Testis (tissue), 5 donors: ENCODE results near the gene FOXC2. TPM values are rescaled to one million over a fixed set of nuclear protein-coding genes. Genes with fewer than 3 reads are reported as not detected.

Source experiments
- DNase-seq: peaks from one replicate; pipeline ENCODE4 v3.0.0-alpha.2; 2019
- H3K27ac ChIP-seq, 2 donors: fragments of 200-600 bp; sonication (generic); one replicate each; pipeline ENCODE4 v1.5.1; 2019
- H3K27me3 ChIP-seq: fragments of 200-600 bp; sonication (generic); one replicate; pipeline ENCODE4 v1.5.1; 2019
- H3K36me3 ChIP-seq: fragments of 200-600 bp; sonication (generic); one replicate; pipeline ENCODE4 v1.5.1; 2017; ENCODE audit warnings: low read depth; ENCODE audit errors: missing control alignments
- H3K4me1 ChIP-seq: fragments of 200-600 bp; sonication (generic); one replicate; pipeline ENCODE4 v1.5.1; 2019
- H3K4me3 ChIP-seq, 2 donors: fragments of 200-600 bp; sonication (generic); one replicate each; pipeline ENCODE4 v1.5.1; 2017 to 2019
- H3K9me3 ChIP-seq: fragments of 200-600 bp; sonication (generic); one replicate; pipeline ENCODE4 v1.5.1; 2017
- POLR2A ChIP-seq: fragments of 450-650 bp; IDR thresholded peaks from one replicate; pipeline ENCODE4 v1.6.1; 2017; ENCODE audit warnings: antibody characterized with exemption, mild to moderate bottlenecking, moderate library complexity
- WGBS, 2 donors: methylation state at CpG; one replicate each; pipeline ENCODE4 v1.1.5; 2018; 5-methylcytosine and 5-hydroxymethylcytosine counted together
- intact Hi-C: fragments of 100-400 bp; cut with DNase I; formaldehyde crosslinking; loops from one replicate; pipeline ENCODE4 v1.15.1; 2023; ENCODE audit warnings: low total_unique reads
- long read RNA-seq, 2 donors: transcript quantifications; one replicate each; lab custom pipeline, GENCODE V29; 2026
- polyA plus RNA-seq: library from polyadenylated mRNA; stranded (reverse); fragments of 350-450 nt; fragmentation: Illumina TruSeq; extraction: RNeasy Lipid Tissue Mini Kit (QIAGEN cat#74804); gene quantifications from one replicate; pipeline ENCODE4 v1.2.3, GENCODE V29; 2014; ENCODE audit warnings: low read depth, low replicate concordance; ENCODE audit not compliant: insufficient read depth
- total RNA-seq, 2 donors: library from RNA; depleted of rRNA; stranded (reverse); fragments of >200 nt; gene quantifications; one replicate each; pipeline ENCODE4 v1.2.3, GENCODE V29; 2016
- TF ChIP-seq, protein P1 (sequence below), 3 experiments: fragments of 450-650 bp in 2 of 3; fragments of 200-600 bp in 1 of 3; sonication (generic) in 1 of 3; IDR thresholded peaks; one replicate each; pipeline ENCODE4 v1.5.1; 2016 to 2019; ENCODE audit warnings: antibody characterized with exemption in 3 of 3, mild to moderate bottlenecking in 2 of 3, moderate library complexity in 1 of 3

Gene FOXC2
- total RNA-seq = 10 to 100 TPM in 1 of 2 donors, 1 to 10 TPM in 1; 7.6 to 11.2 TPM
- 3.9 TPM for polyA plus RNA-seq
- long read RNA-seq, donor 1, transcript FOXC2-201 (1 exons, 2,478 nt) = major isoform, 7 of 8 reads
- long read RNA-seq, donor 1, partial matches to known transcripts = 0 of 8 reads
- long read RNA-seq, donor 1, other reads (novel, unspliced or antisense) = 0 of 8 reads
- long read RNA-seq, donor 2, transcript FOXC2-201 (1 exons, 2,478 nt) = major isoform, 6 of 8 reads
- long read RNA-seq, donor 2, partial matches to known transcripts = 0 of 8 reads
- long read RNA-seq, donor 2, other reads (novel, unspliced or antisense) = 0 of 8 reads

DNA sequence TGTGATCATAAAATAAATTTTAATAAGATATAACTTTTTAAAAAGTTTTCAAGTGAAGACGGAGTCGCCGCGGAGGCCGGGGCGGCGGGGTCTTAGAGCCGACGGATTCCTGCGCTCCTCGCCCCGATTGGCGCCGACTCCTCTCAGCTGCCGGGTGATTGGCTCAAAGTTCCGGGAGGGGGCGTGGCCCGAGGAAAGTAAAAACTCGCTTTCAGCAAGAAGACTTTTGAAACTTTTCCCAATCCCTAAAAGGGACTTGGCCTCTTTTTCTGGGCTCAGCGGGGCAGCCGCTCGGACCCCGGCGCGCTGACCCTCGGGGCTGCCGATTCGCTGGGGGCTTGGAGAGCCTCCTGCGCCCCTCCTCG, at the start of gene FOXC2:
Gene FOXC2 (plus strand): TSS at position 229 of the 365 bp plus-strand sequence. CDS start 507 bp downstream, outside the sequence.
- H3K36me3 ChIP-seq = no peaks in the 10 kb centered on the region

DNA sequence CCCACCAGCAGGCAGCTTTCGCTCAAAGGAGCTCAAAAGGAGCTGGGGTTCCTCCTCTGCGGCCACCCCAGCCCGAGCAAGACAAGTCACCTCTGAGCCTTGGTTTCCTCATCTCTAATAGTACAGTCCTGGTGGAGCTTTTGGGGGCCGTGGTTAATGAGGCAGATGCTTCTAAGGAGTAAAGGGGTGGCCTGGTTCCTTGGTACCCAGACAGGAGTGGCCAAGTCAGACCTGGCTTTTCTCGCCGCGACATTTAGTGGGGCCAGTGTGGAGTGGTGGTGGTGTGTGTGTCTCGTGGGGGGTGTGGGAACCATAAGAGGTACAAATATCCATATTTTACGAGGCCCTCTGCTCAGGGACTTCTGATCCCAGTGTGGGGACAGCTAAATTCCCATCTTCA, 49.6 kb upstream of the FOXC2 start:
- intact Hi-C loops = loop anchor here (5.0 kb wide), 2 partner anchors 175 to 445 kb away; no protein-coding TSS in a partner anchor
- no peaks in the 10 kb centered on the region for H3K27me3 ChIP-seq
- DNase-seq = no peak
- H3K9me3 ChIP-seq = no peaks in the 10 kb centered on the region
- no peak overlapping the region for H3K27ac ChIP-seq
- H3K36me3 ChIP-seq = no peaks in the 10 kb centered on the region
- peak overlapping the region in 1 of 2 donors; percentile 40 for H3K4me3 ChIP-seq
- 43 to 50% methylated on average over 9 of the region's 9 CpGs for WGBS, 2 donors
- no peaks in the 10 kb centered on the region for H3K4me1 ChIP-seq
- TF ChIP-seq POLR2A = no peak
- TF ChIP-seq, protein P1, sequence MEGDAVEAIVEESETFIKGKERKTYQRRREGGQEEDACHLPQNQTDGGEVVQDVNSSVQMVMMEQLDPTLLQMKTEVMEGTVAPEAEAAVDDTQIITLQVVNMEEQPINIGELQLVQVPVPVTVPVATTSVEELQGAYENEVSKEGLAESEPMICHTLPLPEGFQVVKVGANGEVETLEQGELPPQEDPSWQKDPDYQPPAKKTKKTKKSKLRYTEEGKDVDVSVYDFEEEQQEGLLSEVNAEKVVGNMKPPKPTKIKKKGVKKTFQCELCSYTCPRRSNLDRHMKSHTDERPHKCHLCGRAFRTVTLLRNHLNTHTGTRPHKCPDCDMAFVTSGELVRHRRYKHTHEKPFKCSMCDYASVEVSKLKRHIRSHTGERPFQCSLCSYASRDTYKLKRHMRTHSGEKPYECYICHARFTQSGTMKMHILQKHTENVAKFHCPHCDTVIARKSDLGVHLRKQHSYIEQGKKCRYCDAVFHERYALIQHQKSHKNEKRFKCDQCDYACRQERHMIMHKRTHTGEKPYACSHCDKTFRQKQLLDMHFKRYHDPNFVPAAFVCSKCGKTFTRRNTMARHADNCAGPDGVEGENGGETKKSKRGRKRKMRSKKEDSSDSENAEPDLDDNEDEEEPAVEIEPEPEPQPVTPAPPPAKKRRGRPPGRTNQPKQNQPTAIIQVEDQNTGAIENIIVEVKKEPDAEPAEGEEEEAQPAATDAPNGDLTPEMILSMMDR (IDR thresholded peaks at IDR 0.05) = no peak

More for the DNA sequence above, at the start of gene FOXC2:
- H3K9me3 ChIP-seq = no peaks in the 10 kb centered on the region
- peak within 1 kb of the TSS; percentile 79 to 82 for H3K27ac ChIP-seq
- 1 to 3% methylated on average over 19 to 30 of the region's 30 CpGs for WGBS, 2 donors
- intact Hi-C loops = loop anchor here (5.0 kb wide), 1 partner anchor 491 kb away; no protein-coding TSS in a partner anchor
- H3K27me3 ChIP-seq = no peaks in the 10 kb centered on the region
- DNase-seq = peak; percentile 91
- TF ChIP-seq POLR2A = no peak
- TF ChIP-seq, protein P1 (IDR thresholded peaks at IDR 0.05) = no peak
- peak within 1 kb of the TSS; percentile 54 to 71 for H3K4me3 ChIP-seq
- H3K4me1 ChIP-seq = peaks cover 4% of the 10 kb centered on the region

DNA sequence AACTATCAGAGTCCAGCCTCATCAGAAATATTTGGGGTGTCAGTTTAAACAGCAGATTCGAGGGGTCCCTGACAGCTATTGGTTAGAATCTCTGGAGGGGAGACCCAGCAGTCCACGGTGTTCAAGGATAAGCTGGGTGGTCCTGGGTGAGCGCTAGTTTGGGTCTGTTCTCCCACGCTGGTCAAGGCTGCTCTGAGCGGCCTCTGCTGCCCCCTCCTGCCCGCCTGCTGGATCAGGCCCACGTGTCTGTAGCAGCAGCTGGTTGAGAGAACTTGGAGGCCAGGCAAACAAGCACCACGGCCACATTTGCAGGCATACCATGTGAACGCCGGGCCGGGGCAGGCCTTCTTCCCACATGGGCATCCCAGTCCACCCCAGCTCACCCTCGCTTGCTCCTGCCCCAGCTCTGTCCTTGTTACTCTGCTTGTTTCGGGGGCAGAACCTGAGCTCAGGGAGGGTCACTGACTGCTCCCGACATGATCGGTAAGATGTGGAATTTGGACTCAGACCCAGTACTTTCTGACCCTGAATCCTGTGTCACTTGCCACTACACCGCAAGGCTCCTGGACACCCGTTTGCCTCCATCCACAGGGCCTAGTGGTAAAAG, 48.9 kb upstream of the FOXC2 start:
- TF ChIP-seq, protein P1 (IDR thresholded peaks at IDR 0.05) = peak; percentile 38 to 67 (median 43)
- no peak for TF ChIP-seq POLR2A
- no peaks in the 10 kb centered on the region for H3K27me3 ChIP-seq
- 34% methylated on average over 10 to 17 of the region's 17 CpGs for WGBS, 2 donors
- DNase-seq = peak; percentile 73
- H3K4me1 ChIP-seq = no peaks in the 10 kb centered on the region
- H3K27ac ChIP-seq = no peak overlapping the region
- intact Hi-C loops = loop anchor here (5.0 kb wide), 2 partner anchors 175 to 445 kb away; no protein-coding TSS in a partner anchor
- H3K9me3 ChIP-seq = no peaks in the 10 kb centered on the region
- H3K36me3 ChIP-seq = no peaks in the 10 kb centered on the region
- H3K4me3 ChIP-seq = no peak overlapping the region

DNA sequence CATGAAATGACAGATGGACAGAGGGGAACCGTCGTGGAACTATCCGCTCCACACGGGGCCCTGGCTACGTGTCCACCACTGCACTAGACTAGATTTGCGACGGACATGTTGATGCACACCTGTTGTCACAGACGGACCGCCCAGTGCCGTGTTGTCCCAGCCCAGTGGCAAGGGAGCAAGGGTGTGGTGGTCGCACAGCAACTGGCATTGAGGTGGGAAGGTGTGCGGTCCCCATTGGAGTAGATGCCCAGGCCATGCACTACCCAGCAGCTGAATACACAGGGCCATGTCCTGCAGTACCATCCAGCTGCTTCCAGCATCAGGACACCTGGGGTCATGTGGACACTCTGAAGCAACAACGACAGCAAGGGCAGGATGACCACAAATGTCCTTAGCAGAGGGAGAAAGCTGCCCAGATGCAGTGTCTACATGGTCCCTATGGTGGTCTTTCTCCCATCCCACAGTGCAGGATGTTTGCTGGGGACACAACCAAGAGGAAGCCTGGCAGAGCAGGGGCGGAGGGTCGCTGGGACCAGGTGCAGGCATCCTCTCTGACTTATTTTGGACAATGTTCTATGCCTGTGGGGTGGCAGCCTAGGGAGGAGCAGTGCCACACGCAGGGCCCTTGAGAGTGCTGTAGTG, 47.5 kb upstream of the FOXC2 start:
- H3K4me3 ChIP-seq = no peak overlapping the region
- H3K4me1 ChIP-seq = no peaks in the 10 kb centered on the region
- DNase-seq = no peak

More for the DNA sequence above, 47.5 kb upstream of the FOXC2 start:
- Histone ChIP-seq H3K36me3 (no peaks in the 10 kb centered on the region), H3K27ac (no peak overlapping the region), H3K9me3 (no peaks in the 10 kb centered on the region), H3K27me3 (no peaks in the 10 kb centered on the region)
- 86 to 89% methylated on average over 16 of the region's 16 CpGs for WGBS, 2 donors
- TF ChIP-seq POLR2A = no peak
- TF ChIP-seq, protein P1 (IDR thresholded peaks at IDR 0.05) = no peak
- intact Hi-C loops = loop anchor here (5.0 kb wide), 2 partner anchors 177 to 447 kb away; no protein-coding TSS in a partner anchor
